Mucosa of rectum (tissue), 2 donors: ENCODE results near the gene GNG7.
A peak's percentile ranks its signal among the peaks of the same experiment; 100 is the strongest.
"Not testable (repeated sequence)": the region's sequence is repeated elsewhere in the genome, so short reads cannot be mapped to it uniquely, and the experiment has no call there.

ENCODE experiments used
- H3K27ac ChIP-seq, 2 donors: one replicate each; pipeline ENCODE4 v1.7.0; 2013; ENCODE audit warnings: inconsistent platforms in 2 of 2, low read depth in 2 of 2, low read length in 2 of 2
- H3K27me3 ChIP-seq, 2 donors: one replicate each; pipeline ENCODE4 v1.7.0; 2013; ENCODE audit warnings: low read length in 2 of 2; ENCODE audit not compliant: control insufficient read depth in 2 of 2, insufficient read depth in 2 of 2
- H3K36me3 ChIP-seq, 2 donors: one replicate each; pipeline ENCODE4 v1.7.0; 2013; ENCODE audit warnings: low read length in 2 of 2; ENCODE audit not compliant: control insufficient read depth in 2 of 2, insufficient read depth in 2 of 2
- H3K4me1 ChIP-seq, 2 donors: one replicate each; pipeline ENCODE4 v1.7.0; 2013; ENCODE audit warnings: low read length in 2 of 2, mild to moderate bottlenecking in 1 of 2; ENCODE audit not compliant: control insufficient read depth in 2 of 2, insufficient read depth in 2 of 2
- H3K4me3 ChIP-seq, 2 donors: one replicate each; pipeline ENCODE4 v1.7.0; 2013; ENCODE audit warnings: low read length in 2 of 2
- H3K9ac ChIP-seq, 2 donors: one replicate each; pipeline ENCODE4 v1.7.0; 2013; ENCODE audit warnings: low read length in 2 of 2, low read depth in 1 of 2, mild to moderate bottlenecking in 1 of 2
- H3K9me3 ChIP-seq, 2 donors: one replicate each; pipeline ENCODE4 v1.7.0; 2013; ENCODE audit warnings: low read length in 2 of 2; ENCODE audit not compliant: control insufficient read depth in 2 of 2
- donor health status: healthy.
- donor health status: Normal muscosa, but diverticular disease.

Gene GNG7

DNA sequence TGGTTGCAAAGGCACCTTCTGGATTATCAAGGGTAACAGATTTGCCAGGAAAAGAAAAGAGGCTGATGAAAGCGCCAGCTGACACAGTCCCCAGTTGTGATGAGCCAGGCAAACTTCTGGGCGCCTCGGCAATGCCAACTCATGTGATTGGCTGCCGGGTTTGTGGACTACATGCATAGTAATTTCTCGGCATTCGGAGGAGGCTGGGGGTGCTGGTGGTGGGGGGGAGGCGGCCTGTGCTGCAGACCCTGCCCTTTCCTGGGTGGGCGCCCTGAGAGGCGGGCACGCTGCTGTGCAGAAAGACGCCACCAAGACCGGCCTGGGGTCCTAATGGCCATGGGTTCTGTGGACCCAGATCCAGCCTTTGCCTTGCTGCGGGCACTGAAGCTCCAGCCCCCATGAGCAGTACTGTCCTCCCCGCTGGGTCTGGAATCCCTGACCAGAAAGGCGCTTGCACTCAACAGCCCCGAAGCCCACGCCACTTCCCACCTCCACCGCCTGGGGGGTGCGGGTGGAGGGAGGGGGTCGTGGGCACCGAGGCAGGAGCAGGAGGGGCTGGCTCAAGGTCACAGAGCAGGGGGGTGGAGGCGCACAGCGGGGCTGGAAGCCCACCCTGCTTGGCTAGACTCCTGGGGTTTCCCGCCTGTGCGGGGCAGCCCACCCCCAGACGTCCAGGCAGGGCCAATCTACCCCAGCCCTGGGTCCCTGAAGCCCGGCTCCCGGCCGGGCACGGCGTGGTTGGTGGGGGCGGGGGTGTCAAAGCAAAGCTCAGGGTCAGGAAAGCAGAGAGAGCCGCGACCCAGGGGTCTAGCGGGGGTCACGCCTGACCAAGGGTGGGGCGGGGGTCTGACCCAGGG, 17.7 kb upstream of the GNG7 start:
- Histone ChIP-seq H3K4me3 (peak overlapping the region in 1 of 2 donors; percentile 23), H3K9me3 (peaks cover 0 to 3% of the 10 kb centered on the region in 2 donors), H3K27me3 (peaks cover 11 to 23% of the 10 kb centered on the region in 2 donors), H3K4me1 (peaks cover 4 to 5% of the 10 kb centered on the region in 2 donors), H3K9ac (no peak overlapping the region), H3K27ac (no peak overlapping the region), H3K36me3 (no peaks in the 10 kb centered on the region)

DNA sequence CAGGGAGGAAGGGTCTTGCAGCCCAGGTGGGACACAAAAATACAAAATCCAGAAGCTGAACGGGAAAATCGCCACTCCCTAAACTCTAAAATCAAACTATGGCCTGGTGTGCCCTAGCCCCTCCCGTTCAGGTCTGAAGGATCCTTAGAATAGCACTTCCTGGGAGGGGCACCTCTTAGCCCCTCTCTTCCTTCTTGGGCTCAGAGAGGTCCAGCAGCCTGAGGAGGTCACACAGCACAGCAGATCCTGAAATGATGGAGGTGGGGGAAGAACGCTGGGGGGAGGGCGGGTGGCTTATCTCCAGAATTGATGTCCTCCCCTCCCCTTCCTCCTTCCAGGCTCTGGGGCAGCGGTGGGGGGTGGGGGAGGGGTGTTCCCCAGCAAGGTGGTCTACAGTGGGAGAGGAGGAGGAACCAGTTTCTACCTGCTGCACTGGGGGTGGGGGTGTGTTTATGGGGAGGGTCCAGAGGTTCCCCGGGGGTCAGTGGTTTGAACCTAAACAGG, 16.8 kb upstream of the GNG7 start:
- H3K9me3 ChIP-seq: peaks cover 0 to 4% of the 10 kb centered on the region in 2 donors
- peaks cover 4 to 5% of the 10 kb centered on the region in 2 donors for H3K4me1 ChIP-seq
- H3K9ac ChIP-seq: no peak overlapping the region
- no peaks in the 10 kb centered on the region for H3K36me3 ChIP-seq
- H3K4me3 ChIP-seq: no peak overlapping the region
- H3K27ac ChIP-seq: no peak overlapping the region
- H3K27me3 ChIP-seq: peaks cover 11 to 23% of the 10 kb centered on the region in 2 donors

DNA sequence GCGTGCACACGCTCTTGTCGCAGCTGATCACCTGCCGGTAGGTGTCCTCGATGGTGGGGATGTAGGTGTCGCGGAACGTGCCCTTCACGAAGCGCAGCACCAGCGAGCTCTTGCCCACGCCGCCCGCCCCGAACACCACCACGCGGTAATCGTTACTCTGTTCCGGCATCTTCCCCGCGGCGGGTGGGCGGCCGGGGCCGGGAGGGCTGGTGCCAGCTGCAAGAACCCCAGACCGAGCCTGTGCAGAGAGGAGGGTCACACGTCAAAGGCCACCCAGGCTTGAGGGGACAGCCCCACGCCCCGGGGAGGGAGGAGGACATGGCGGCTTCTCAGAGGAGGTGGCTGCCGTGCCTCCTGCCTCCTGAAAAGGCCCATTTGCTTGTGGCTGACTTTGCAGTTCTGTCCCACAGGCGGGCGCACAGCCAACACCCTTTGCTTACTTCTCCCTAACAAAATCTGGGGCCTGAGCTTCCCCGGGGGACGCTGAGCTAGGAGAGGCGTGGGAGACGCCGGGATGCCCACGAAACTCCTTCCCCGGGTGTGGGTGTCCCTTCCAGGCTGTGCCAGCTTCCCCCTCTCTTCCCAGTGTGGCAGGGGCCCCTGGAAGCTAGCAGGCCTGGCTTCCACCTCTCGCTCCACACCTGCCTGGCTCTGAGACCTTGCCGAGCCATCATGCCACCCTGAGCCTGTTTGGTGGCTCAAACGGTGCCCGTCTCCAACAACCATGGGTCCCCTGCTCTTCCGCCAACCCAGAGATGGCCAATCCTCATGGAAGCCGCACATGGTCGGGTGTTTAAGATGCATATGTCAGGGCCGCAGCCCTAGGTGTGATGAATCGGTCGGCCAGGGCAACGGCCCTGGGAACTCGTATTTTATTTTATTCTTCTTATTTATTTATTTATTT, 15.4 kb upstream of the GNG7 start:
- H3K4me3 ChIP-seq: no peak overlapping the region
- no peak overlapping the region for H3K27ac ChIP-seq
- peaks cover 11 to 22% of the 10 kb centered on the region in 2 donors for H3K27me3 ChIP-seq
- H3K9ac ChIP-seq: no peak overlapping the region
- peaks cover 0 to 4% of the 10 kb centered on the region in 2 donors for H3K4me1 ChIP-seq
- peaks cover 0 to 4% of the 10 kb centered on the region in 2 donors for H3K9me3 ChIP-seq
- H3K36me3 ChIP-seq: no peaks in the 10 kb centered on the region

- Histone ChIP-seq H3K4me1 (peaks cover 0 to 2% of the 10 kb centered on the region in 2 donors), H3K4me3 (no peak overlapping the region), H3K27ac (no peak overlapping the region), H3K36me3 (no peaks in the 10 kb centered on the region), H3K27me3 (peaks cover 6 to 15% of the 10 kb centered on the region in 2 donors), H3K9me3 (peaks cover 0 to 4% of the 10 kb centered on the region in 2 donors), H3K9ac (no peak overlapping the region)
Measured at GRCh38 chr19:2716722-2717637, 14.5 kb upstream of the GNG7 start.

DNA sequence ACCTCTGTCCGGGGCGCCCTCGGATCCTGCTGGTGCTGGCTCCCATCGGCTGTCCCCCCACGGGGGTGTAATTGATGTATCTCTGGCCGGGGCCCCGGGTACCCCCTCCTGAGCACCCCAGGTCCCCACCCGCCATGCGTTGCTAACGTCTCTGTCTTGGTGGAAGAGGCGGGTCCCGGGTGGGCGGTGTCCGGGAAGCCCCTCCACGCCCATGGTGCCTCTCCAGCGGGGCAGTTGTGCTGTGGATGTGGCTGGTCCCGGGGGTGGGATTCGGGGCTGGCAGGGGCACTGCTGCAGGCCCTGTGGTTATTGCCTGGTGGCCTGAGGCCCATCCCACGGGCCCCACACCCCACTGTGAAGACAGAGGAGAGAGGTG, 13.8 kb upstream of the GNG7 start:
- Histone ChIP-seq H3K27ac (no peak overlapping the region), H3K36me3 (no peaks in the 10 kb centered on the region), H3K9me3 (peaks cover 0 to 4% of the 10 kb centered on the region in 2 donors), H3K9ac (no peak overlapping the region), H3K4me1 (peaks cover 0 to 2% of the 10 kb centered on the region in 2 donors), H3K4me3 (no peak overlapping the region), H3K27me3 (peaks cover 4 to 12% of the 10 kb centered on the region in 2 donors)

- peaks cover 0 to 2% of the 10 kb centered on the region in 2 donors for H3K4me1 ChIP-seq
- peaks cover 0 to 4% of the 10 kb centered on the region in 2 donors for H3K9me3 ChIP-seq
- H3K4me3 ChIP-seq: no peak overlapping the region
- H3K27ac ChIP-seq: no peak overlapping the region
- no peaks in the 10 kb centered on the region for H3K36me3 ChIP-seq
- peaks cover 4 to 10% of the 10 kb centered on the region in 2 donors for H3K27me3 ChIP-seq
- no peak overlapping the region for H3K9ac ChIP-seq
Measured at GRCh38 chr19:2715470-2716274, 13.2 kb upstream of the GNG7 start.

- no peak overlapping the region for H3K27ac ChIP-seq
- no peak overlapping the region for H3K4me3 ChIP-seq
- no peaks in the 10 kb centered on the region for H3K36me3 ChIP-seq
- no peak overlapping the region for H3K9ac ChIP-seq
- peaks cover 0 to 1% of the 10 kb centered on the region in 2 donors for H3K27me3 ChIP-seq
- no peaks in the 10 kb centered on the region for H3K4me1 ChIP-seq
- peaks cover 0 to 4% of the 10 kb centered on the region in 2 donors for H3K9me3 ChIP-seq
Measured at GRCh38 chr19:2714531-2715269, 12.2 kb upstream of the GNG7 start.

DNA sequence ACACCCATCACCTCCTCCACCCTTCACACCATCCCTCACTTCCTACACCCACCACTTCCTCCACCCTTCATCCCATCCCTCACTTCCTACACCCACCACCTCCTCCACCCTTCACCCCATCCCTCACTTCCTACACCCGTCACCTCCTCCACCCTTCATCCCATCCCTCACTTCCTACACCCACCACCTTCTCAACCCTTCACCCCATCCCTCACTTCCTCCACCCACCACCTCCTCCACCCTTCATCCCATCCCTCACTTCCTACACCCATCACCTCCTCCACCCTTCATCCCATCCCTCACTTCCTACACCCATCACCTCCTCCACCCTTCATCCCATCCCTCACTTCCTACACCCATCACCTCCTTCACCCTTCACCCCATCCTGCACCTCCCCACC, 11.6 kb upstream of the GNG7 start:
- H3K9me3 ChIP-seq, H3K9ac ChIP-seq, H3K4me3 ChIP-seq, H3K4me1 ChIP-seq, H3K27me3 ChIP-seq, H3K36me3 ChIP-seq, H3K27ac ChIP-seq: not testable (repeated sequence)
